Stomach (tissue), 4 donors: ENCODE data around the gene BMP3.

Experiments used
- CTCF ChIP-seq, 7 experiments: fragments of 450-650 bp in 4 of 7; fragments of 200-600 bp in 3 of 7; sonication (generic) in 3 of 7; IDR thresholded peaks; one replicate each; pipeline ENCODE4 v1.5.1; 2016 to 2019; ENCODE audit warnings: antibody characterized with exemption in 7 of 7, control low read depth in 2 of 7, mild to moderate bottlenecking in 1 of 7
- POLR2A ChIP-seq, 4 donors: fragments of 450-650 bp; IDR thresholded peaks; one replicate each; pipeline ENCODE4 v1.6.1; 2016; ENCODE audit warnings: antibody characterized with exemption in 4 of 4, control low read depth in 2 of 4, mild to moderate bottlenecking in 1 of 4, moderate library complexity in 1 of 4
- POLR2AphosphoS5 ChIP-seq, 3 donors: sonication (generic); formaldehyde crosslinking; IDR thresholded peaks; one replicate each; pipeline ENCODE4 v1.6.1; 2016; ENCODE audit warnings: antibody characterized with exemption in 3 of 3

- no peak for TF ChIP-seq CTCF (IDR thresholded peaks at IDR 0.05)
- TF ChIP-seq POLR2AphosphoS5 (IDR thresholded peaks at IDR 0.05) = no peak
- TF ChIP-seq POLR2A (IDR thresholded peaks at IDR 0.05) = no peak
Observed at GRCh38 chr4:81030981-81031791, 678 bp downstream of the BMP3 start.
